Gastroesophageal sphincter (tissue), 4 donors: ENCODE data around the gene EPHA8. TPM values are rescaled to one million over a fixed set of nuclear protein-coding genes. Genes with fewer than 3 reads are reported as not detected.
A peak's percentile ranks its signal among the peaks of the same experiment; 100 is the strongest.

Experiments
- ATAC-seq: fragments of 150-250 bp; one replicate; pipeline ENCODE4 v1.9.1; 2016; ENCODE audit warnings: mild to moderate bottlenecking, moderate library complexity
- H3K27ac ChIP-seq, 4 donors: fragments of 200-600 bp; sonication (generic) in 3 of 4; 1 replicate in 3 of 4; 2 replicates in 1 of 4; pipeline ENCODE4 v1.5.1; 2016 to 2019
- H3K27me3 ChIP-seq: fragments of 200-600 bp; sonication (generic); one replicate; pipeline ENCODE4 v1.5.1; 2019
- H3K36me3 ChIP-seq, 2 donors: fragments of 200-600 bp; sonication (generic); one replicate each; pipeline ENCODE4 v1.5.1; 2019; ENCODE audit warnings: control low read depth in 1 of 2
- H3K4me1 ChIP-seq, 3 donors: fragments of 200-600 bp; sonication (generic); 1 replicate in 2 of 3; 2 replicates in 1 of 3; pipeline ENCODE4 v1.5.1; 2016 to 2019; ENCODE audit warnings: control low read depth in 2 of 3
- H3K4me3 ChIP-seq, 2 donors: fragments of 200-600 bp; sonication (generic); one replicate each; pipeline ENCODE4 v1.5.1; 2019; ENCODE audit warnings: mild to moderate bottlenecking in 1 of 2, moderate library complexity in 1 of 2
- H3K9me3 ChIP-seq, 3 donors: fragments of 200-600 bp; sonication (generic); one replicate each; pipeline ENCODE4 v1.5.1; 2017 to 2019; ENCODE audit warnings: control low read depth in 2 of 3
- EP300 ChIP-seq: sonication (generic); formaldehyde crosslinking; IDR thresholded peaks from one replicate; pipeline ENCODE4 v1.6.1; 2017; ENCODE audit warnings: antibody characterized with exemption, mild to moderate bottlenecking
- POLR2A ChIP-seq, 2 donors: fragments of 450-650 bp; IDR thresholded peaks; one replicate each; pipeline ENCODE4 v1.6.1; 2017; ENCODE audit warnings: antibody characterized with exemption in 2 of 2, mild to moderate bottlenecking in 2 of 2, moderate library complexity in 1 of 2
- POLR2AphosphoS5 ChIP-seq: sonication (generic); formaldehyde crosslinking; IDR thresholded peaks from one replicate; pipeline ENCODE4 v1.6.1; 2017; ENCODE audit warnings: antibody characterized with exemption
- WGBS, 2 donors: methylation state at CpG; one replicate each; pipeline ENCODE4 v1.1.5; 2018; ENCODE audit warnings: low coverage in 1 of 2; 5-methylcytosine and 5-hydroxymethylcytosine counted together
- total RNA-seq, 4 donors: library from RNA; depleted of rRNA; stranded (reverse); fragments of >200 nt; gene quantifications; one replicate each; pipeline ENCODE4 v1.1.0, GENCODE V29; 2016
- TF ChIP-seq, protein P1 (sequence below), 4 experiments: fragments of 200-600 bp in 2 of 4; fragments of 450-650 bp in 2 of 4; sonication (generic) in 1 of 4; IDR thresholded peaks; one replicate each; pipeline ENCODE4 v1.5.1; 2017 to 2019; ENCODE audit warnings: antibody characterized with exemption in 4 of 4, mild to moderate bottlenecking in 2 of 4, moderate library complexity in 2 of 4

The EPHA8 gene
- total RNA-seq, 4 donors from 2014 or later: 0.08 to 0.37 (median 0.13) TPM; not detected in 1

DNA sequence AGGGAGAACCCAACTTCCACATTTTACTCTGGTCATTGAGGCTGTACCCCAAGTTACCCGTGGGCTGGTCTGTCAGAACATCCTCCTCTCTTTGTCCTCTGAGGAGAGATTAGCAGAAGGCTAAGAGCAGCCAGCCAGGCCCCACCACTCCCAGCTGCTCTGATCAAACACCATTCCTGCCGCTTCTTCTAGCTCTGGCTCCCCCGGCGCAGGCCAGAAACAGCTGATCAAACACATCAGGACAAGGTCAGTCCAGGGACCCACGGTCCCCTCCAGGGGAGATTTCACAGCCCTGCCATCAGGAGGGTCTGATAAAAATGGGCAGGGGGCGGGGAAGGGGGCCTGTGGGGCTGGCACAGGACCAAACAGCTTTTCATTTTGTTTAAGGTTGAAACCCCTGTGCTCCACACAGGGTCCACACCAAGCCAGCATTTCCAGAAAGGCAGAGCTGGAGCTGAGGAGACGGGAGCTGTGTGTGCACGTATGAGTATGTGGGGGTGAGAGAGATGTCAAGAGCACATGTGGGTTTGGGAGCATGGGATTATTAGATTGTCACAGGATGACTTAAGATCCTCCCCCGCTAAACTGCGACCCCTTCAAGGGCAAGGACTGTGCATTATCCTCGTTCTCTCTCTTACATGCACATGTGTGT is 29.9 kb upstream of the EPHA8 start:
- no peak for ATAC-seq
- TF ChIP-seq POLR2A (IDR thresholded peaks at IDR 0.05): no peak
- TF ChIP-seq, protein P1, sequence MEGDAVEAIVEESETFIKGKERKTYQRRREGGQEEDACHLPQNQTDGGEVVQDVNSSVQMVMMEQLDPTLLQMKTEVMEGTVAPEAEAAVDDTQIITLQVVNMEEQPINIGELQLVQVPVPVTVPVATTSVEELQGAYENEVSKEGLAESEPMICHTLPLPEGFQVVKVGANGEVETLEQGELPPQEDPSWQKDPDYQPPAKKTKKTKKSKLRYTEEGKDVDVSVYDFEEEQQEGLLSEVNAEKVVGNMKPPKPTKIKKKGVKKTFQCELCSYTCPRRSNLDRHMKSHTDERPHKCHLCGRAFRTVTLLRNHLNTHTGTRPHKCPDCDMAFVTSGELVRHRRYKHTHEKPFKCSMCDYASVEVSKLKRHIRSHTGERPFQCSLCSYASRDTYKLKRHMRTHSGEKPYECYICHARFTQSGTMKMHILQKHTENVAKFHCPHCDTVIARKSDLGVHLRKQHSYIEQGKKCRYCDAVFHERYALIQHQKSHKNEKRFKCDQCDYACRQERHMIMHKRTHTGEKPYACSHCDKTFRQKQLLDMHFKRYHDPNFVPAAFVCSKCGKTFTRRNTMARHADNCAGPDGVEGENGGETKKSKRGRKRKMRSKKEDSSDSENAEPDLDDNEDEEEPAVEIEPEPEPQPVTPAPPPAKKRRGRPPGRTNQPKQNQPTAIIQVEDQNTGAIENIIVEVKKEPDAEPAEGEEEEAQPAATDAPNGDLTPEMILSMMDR (IDR thresholded peaks at IDR 0.05): no peak
- H3K9me3 ChIP-seq: no peaks in the 10 kb centered on the region
- H3K4me1 ChIP-seq: peaks cover 5 to 31% (median 25%) of the 10 kb centered on the region in 3 donors
- H3K36me3 ChIP-seq: no peaks in the 10 kb centered on the region
- H3K27me3 ChIP-seq: no peaks in the 10 kb centered on the region
- no peak overlapping the region for H3K27ac ChIP-seq
- no peak overlapping the region for H3K4me3 ChIP-seq
- 73 to 80% methylated on average over 3 to 7 of the region's 11 CpGs for WGBS, 2 donors

DNA sequence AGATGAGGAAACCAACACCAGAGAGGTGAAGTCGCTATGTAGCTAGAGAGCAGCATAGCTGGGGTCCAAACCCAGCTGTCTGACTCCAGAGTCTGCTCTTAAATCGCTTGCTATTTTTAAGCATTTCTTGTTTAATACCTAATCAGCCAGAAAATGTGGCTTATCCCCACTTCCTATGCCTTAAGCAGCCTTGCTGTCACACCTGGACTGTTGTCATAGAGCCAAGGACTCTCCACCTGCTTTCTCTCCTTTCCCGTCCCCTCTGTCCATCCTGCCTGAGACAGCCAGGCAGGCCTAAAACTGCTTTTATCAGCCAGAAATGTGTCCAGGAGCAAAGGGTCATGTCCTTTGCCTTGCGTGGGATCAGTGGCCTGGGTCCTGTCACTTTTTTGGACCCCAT is 28.3 kb upstream of the EPHA8 start:
- H3K27me3 ChIP-seq: no peaks in the 10 kb centered on the region
- WGBS, 2 donors: 90 to 100% methylated on average over 2 to 3 of the region's 4 CpGs
- no peaks in the 10 kb centered on the region for H3K9me3 ChIP-seq
- peaks cover 5 to 26% (median 22%) of the 10 kb centered on the region in 3 donors for H3K4me1 ChIP-seq
- H3K27ac ChIP-seq: no peak overlapping the region
- ATAC-seq: no peak
- TF ChIP-seq EP300 (no peak), POLR2AphosphoS5 (no peak), POLR2A (IDR thresholded peaks at IDR 0.05) (no peak)
- TF ChIP-seq, protein P1 (IDR thresholded peaks at IDR 0.05): no peak
- H3K36me3 ChIP-seq: no peaks in the 10 kb centered on the region
- no peak overlapping the region for H3K4me3 ChIP-seq

DNA sequence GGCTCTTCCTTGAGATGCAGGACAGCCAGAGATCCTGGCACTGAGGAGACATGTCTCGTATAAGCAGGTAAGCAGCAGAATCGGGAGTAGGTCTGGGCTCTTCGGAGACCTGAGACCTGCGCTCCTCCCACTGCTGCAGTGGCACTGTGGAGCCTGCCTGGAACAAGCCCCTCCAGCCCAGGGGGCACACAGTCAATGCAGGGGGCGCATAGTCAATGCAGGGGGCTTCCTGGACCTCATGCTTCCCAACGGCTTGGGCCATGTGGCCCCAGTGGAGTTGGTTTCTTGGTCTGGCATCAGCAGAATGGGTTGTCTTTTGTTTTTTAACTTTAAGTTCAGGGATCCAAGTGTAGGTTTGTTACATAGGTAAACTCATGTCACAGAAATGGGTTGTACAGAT is 27.9 kb upstream of the EPHA8 start:
- no peaks in the 10 kb centered on the region for H3K36me3 ChIP-seq

DNA sequence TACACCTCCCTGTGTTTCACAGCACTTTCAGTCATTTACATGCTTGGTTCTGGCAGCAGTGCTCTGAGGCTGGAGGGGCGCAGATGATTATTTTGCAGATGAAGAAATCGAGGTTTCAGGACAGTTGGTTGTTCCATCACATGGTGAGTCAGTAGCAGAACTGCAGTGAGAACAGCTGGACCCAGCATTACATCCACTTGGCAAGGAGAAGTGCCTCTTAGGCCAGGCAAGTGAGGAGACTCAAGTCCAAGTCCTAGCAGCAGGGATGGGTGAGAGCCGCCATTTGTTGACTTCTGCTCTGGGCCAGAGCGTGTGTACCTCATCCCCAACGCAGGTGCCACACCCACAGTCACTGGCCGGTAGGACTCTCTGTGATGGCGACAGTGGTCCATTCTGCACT is 26.8 kb upstream of the EPHA8 start:
- H3K4me1 ChIP-seq: peaks cover 0 to 10% (median 6%) of the 10 kb centered on the region in 3 donors
- TF ChIP-seq POLR2AphosphoS5: no peak
- TF ChIP-seq, protein P1 (IDR thresholded peaks at IDR 0.05): no peak
- no peak for TF ChIP-seq POLR2A (IDR thresholded peaks at IDR 0.05)
- TF ChIP-seq EP300: no peak
- H3K27ac ChIP-seq: no peak overlapping the region
- no peaks in the 10 kb centered on the region for H3K9me3 ChIP-seq
- H3K27me3 ChIP-seq: no peaks in the 10 kb centered on the region
- peak; percentile 47 for ATAC-seq
- WGBS, 2 donors: 47 to 83% methylated on average over 1 to 3 of the region's 7 CpGs
- H3K4me3 ChIP-seq: no peak overlapping the region
- H3K36me3 ChIP-seq: no peaks in the 10 kb centered on the region

More for the DNA sequence above, 27.9 kb upstream of the EPHA8 start:
- H3K4me3 ChIP-seq: no peak overlapping the region
- H3K4me1 ChIP-seq: peaks cover 2 to 22% (median 17%) of the 10 kb centered on the region in 3 donors
- WGBS, 2 donors: no CpG with 5 or more reads among the region's 6 CpGs
- ATAC-seq: no peak
- H3K27me3 ChIP-seq: no peaks in the 10 kb centered on the region
- no peak overlapping the region for H3K27ac ChIP-seq
- TF ChIP-seq, protein P1 (IDR thresholded peaks at IDR 0.05): no peak
- TF ChIP-seq EP300 (no peak), POLR2A (IDR thresholded peaks at IDR 0.05) (no peak), POLR2AphosphoS5 (no peak)
- no peaks in the 10 kb centered on the region for H3K9me3 ChIP-seq

DNA sequence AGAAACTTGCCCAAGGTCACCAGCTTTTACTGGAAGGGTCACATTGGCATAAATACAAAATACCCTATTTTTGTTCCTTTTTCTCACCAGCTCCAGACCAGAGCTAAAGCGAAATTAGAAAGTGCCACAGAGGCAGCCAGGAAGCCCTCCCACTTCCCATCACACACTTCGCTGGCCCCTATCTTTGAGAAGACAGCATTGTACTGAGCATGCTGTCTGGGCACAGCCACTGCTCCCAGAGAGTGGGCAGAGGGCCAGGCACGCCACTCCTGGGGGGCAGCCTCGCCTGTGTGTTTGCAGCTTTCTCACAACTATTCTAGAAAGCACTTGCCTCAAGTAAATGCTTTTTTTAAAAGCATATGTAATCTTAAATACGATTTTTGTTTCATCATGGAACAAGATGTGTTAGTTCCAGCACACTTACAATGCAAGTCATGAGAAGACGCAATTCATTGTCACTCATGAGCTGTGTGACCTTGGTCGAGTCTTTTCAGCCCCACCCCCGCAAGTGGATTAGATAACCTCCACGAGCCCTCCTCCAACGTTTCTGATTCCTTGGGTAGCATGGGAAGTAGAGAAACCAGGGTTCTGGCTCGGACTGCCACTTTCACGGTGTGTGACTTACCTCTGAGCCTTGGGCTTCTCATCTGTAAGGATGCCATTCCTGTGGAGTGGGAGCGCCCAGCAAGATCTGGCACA is 25.7 kb upstream of the EPHA8 start:
- WGBS, 2 donors: 69 to 88% methylated on average over 6 to 9 of the region's 13 CpGs
- Histone ChIP-seq H3K9me3 (no peaks in the 10 kb centered on the region), H3K4me3 (no peak overlapping the region), H3K4me1 (no peaks in the 10 kb centered on the region), H3K36me3 (no peaks in the 10 kb centered on the region), H3K27me3 (no peaks in the 10 kb centered on the region), H3K27ac (no peak overlapping the region)
- TF ChIP-seq POLR2AphosphoS5: no peak
- TF ChIP-seq POLR2A (IDR thresholded peaks at IDR 0.05): no peak
- TF ChIP-seq, protein P1 (IDR thresholded peaks at IDR 0.05): no peak
- TF ChIP-seq EP300: no peak
- no peak for ATAC-seq
